Thymus (tissue), 11 donors: ENCODE measurements around the gene SLC22A1. TPM values are rescaled to one million over a fixed set of nuclear protein-coding genes. Genes with fewer than 3 reads are reported as not detected.
"Not testable (repeated sequence)": the region's sequence is repeated elsewhere in the genome, so short reads cannot be mapped to it uniquely, and the experiment has no call there.

Experiments used
- DNase-seq, 9 donors: peaks; one replicate each; pipeline ENCODE4 v3.0.0-alpha.2; 2013; ENCODE audit warnings: low spot score in 9 of 9, low read depth in 6 of 9, missing footprints in 1 of 9
- H3K27ac ChIP-seq, 2 donors: one replicate each; pipeline ENCODE4 v1.5.1; 2013; ENCODE audit warnings: control low read depth in 1 of 2, low read depth in 1 of 2, low read length in 1 of 2, mild to moderate bottlenecking in 1 of 2, moderate library complexity in 1 of 2
- H3K27me3 ChIP-seq, 2 donors: one replicate each; pipeline ENCODE4 v1.5.1; 2013; ENCODE audit warnings: low read length in 1 of 2; ENCODE audit not compliant: control insufficient read depth in 2 of 2, insufficient read depth in 1 of 2
- H3K36me3 ChIP-seq, 2 donors: one replicate each; pipeline ENCODE4 v1.5.1; 2013; ENCODE audit warnings: low read length in 1 of 2, mild to moderate bottlenecking in 1 of 2, moderate library complexity in 1 of 2; ENCODE audit not compliant: control insufficient read depth in 2 of 2, insufficient read depth in 2 of 2
- H3K4me1 ChIP-seq, 2 donors: one replicate each; pipeline ENCODE4 v1.5.1; 2013; ENCODE audit warnings: low read length in 2 of 2; ENCODE audit not compliant: control insufficient read depth in 2 of 2, insufficient read depth in 2 of 2
- H3K4me3 ChIP-seq, 2 donors: one replicate each; pipeline ENCODE4 v1.5.1; 2013; ENCODE audit warnings: low read length in 2 of 2, control low read depth in 1 of 2, mild to moderate bottlenecking in 1 of 2
- H3K9me3 ChIP-seq, 2 donors: one replicate each; pipeline ENCODE4 v1.5.1; 2013; ENCODE audit warnings: low read length in 1 of 2, mild to moderate bottlenecking in 1 of 2; ENCODE audit not compliant: control insufficient read depth in 2 of 2, insufficient read depth in 1 of 2
- WGBS: extraction: QIAGEN DNeasy Blood & Tissue Kit; methylation state at CpG from one replicate; pipeline ENCODE4 v1.1.7; 2013; 5-methylcytosine and 5-hydroxymethylcytosine counted together
- polyA plus RNA-seq: library from polyadenylated mRNA; stranded (reverse); fragments of 200-250 nt; gene quantifications from one replicate; pipeline ENCODE4 v1.2.3, GENCODE V29; 2013
- total RNA-seq: library from RNA; stranded (reverse); fragments of 120-200 nt; gene quantifications from one replicate; pipeline ENCODE4 v1.2.4, GENCODE V29; 2013
- donor health status: healthy.

Gene SLC22A1
- total and polyA plus RNA-seq, 2 donors, result 0.28 to 1.7 TPM

GRCh38 chr6:160114536-160114935, 7.1 kb upstream of the SLC22A1 start:
- not testable (repeated sequence) for H3K27ac ChIP-seq, H3K27me3 ChIP-seq, DNase-seq, H3K4me3 ChIP-seq, H3K4me1 ChIP-seq
- 97% methylated on average over 29 of the region's 29 CpGs for WGBS
- Histone ChIP-seq H3K9me3 (peaks cover 2 to 27% of the 10 kb centered on the region in 2 donors), H3K36me3 (peaks cover 9 to 19% of the 10 kb centered on the region in 2 donors)

- no peak for DNase-seq
- no peaks in the 10 kb centered on the region for H3K4me1 ChIP-seq
- no peak overlapping the region for H3K27ac ChIP-seq
- no peaks in the 10 kb centered on the region for H3K27me3 ChIP-seq
- H3K9me3 ChIP-seq, result peaks cover 2 to 27% of the 10 kb centered on the region in 2 donors
- WGBS, result 100% methylated on average over 3 of the region's 3 CpGs
- H3K36me3 ChIP-seq, result peaks cover 3 to 11% of the 10 kb centered on the region in 2 donors
- no peak overlapping the region for H3K4me3 ChIP-seq
Observed at GRCh38 chr6:160115421-160115820, 6.2 kb upstream of the SLC22A1 start.

GRCh38 chr6:160116411-160116810, 5.2 kb upstream of the SLC22A1 start:
- no peak overlapping the region for H3K27ac ChIP-seq
- DNase-seq, result no peak
- no peaks in the 10 kb centered on the region for H3K27me3 ChIP-seq
- 99% methylated on average over 2 of the region's 2 CpGs for WGBS
- no peaks in the 10 kb centered on the region for H3K4me1 ChIP-seq
- peaks cover 3 to 11% of the 10 kb centered on the region in 2 donors for H3K36me3 ChIP-seq
- H3K4me3 ChIP-seq, result no peak overlapping the region
- H3K9me3 ChIP-seq, result peaks cover 2 to 27% of the 10 kb centered on the region in 2 donors

- H3K9me3 ChIP-seq, result peaks cover 2 to 27% of the 10 kb centered on the region in 2 donors
- H3K4me1 ChIP-seq, result no peaks in the 10 kb centered on the region
- DNase-seq, result no peak
- H3K27ac ChIP-seq, result no peak overlapping the region
- peaks cover 3 to 11% of the 10 kb centered on the region in 2 donors for H3K36me3 ChIP-seq
- over 99% methylated on average over 6 of the region's 6 CpGs for WGBS
- no peaks in the 10 kb centered on the region for H3K27me3 ChIP-seq
- H3K4me3 ChIP-seq, result no peak overlapping the region
Observed at GRCh38 chr6:160117137-160117536, 4.5 kb upstream of the SLC22A1 start.

GRCh38 chr6:160118620-160119229, 2.9 kb upstream of the SLC22A1 start:
- Histone ChIP-seq H3K27ac (no peak overlapping the region), H3K36me3 (peaks cover 3 to 8% of the 10 kb centered on the region in 2 donors), H3K4me1 (no peaks in the 10 kb centered on the region), H3K9me3 (peaks cover 2 to 27% of the 10 kb centered on the region in 2 donors), H3K27me3 (no peaks in the 10 kb centered on the region), H3K4me3 (no peak overlapping the region)
- DNase-seq, result no peak
- 94% methylated on average over 5 of the region's 5 CpGs for WGBS

GRCh38 chr6:160120087-160120486, 1.5 kb upstream of the SLC22A1 start:
- 97% methylated on average over 1 of the region's 1 CpG for WGBS
- Histone ChIP-seq H3K27ac (no peak overlapping the region), H3K36me3 (peaks cover 3 to 8% of the 10 kb centered on the region in 2 donors), H3K27me3 (no peaks in the 10 kb centered on the region), H3K4me3 (no peak overlapping the region), H3K4me1 (no peaks in the 10 kb centered on the region), H3K9me3 (peaks cover 2 to 27% of the 10 kb centered on the region in 2 donors)
- no peak for DNase-seq

DNA sequence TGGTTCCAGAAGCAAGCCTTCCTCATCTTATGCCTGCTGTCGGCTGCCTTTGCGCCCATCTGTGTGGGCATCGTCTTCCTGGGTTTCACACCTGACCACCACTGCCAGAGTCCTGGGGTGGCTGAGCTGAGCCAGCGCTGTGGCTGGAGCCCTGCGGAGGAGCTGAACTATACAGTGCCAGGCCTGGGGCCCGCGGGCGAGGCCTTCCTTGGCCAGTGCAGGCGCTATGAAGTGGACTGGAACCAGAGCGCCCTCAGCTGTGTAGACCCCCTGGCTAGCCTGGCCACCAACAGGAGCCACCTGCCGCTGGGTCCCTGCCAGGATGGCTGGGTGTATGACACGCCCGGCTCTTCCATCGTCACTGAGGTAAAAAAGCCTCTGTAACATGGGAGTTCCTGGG, 366 bp downstream of the SLC22A1 start:
- H3K4me1 ChIP-seq, result no peaks in the 10 kb centered on the region
- peaks cover 3 to 5% of the 10 kb centered on the region in 2 donors for H3K36me3 ChIP-seq
- WGBS, result 98% methylated on average over 14 of the region's 14 CpGs
- H3K27ac ChIP-seq, result no peak overlapping the region
- H3K27me3 ChIP-seq, result no peaks in the 10 kb centered on the region
- H3K9me3 ChIP-seq, result peaks cover 2 to 19% of the 10 kb centered on the region in 2 donors
- no peak overlapping the region for H3K4me3 ChIP-seq
- no peak for DNase-seq

DNA sequence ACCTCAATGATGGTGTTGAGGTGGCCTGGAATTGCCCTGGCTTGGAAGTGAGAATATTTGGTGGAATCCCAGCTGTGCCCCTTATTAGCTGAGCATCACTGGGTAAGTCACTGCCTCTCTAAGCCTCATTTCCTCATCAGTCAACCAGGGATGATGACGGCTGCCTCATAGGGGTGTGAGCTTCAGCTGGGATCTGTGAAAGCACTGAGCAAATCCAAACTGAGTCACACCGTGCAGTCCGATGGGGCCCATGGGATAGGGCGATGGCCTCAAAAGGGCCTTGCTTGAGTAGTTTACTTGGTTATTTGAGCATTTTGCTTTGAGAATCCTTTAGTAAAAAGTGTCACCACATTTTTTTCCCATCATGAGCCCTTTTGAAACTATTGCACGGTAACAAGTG, 1.1 kb downstream of the SLC22A1 start:
- WGBS, result 84% methylated on average over 5 of the region's 5 CpGs
- DNase-seq, result no peak

GRCh38 chr6:160124007-160124406, 2.4 kb downstream of the SLC22A1 start:
- no peak for DNase-seq
- Histone ChIP-seq H3K4me3 (no peak overlapping the region), H3K9me3 (no peaks in the 10 kb centered on the region), H3K27me3 (no peaks in the 10 kb centered on the region), H3K36me3 (no peaks in the 10 kb centered on the region), H3K4me1 (no peaks in the 10 kb centered on the region), H3K27ac (no peak overlapping the region)
- WGBS, result 96% methylated on average over 2 of the region's 2 CpGs

More for the DNA sequence above, 1.1 kb downstream of the SLC22A1 start:
- no peaks in the 10 kb centered on the region for H3K4me1 ChIP-seq
- no peak overlapping the region for H3K27ac ChIP-seq
- H3K4me3 ChIP-seq, result no peak overlapping the region
- peaks cover 0 to under 1% of the 10 kb centered on the region in 2 donors for H3K36me3 ChIP-seq
- peaks cover 0 to 11% of the 10 kb centered on the region in 2 donors for H3K9me3 ChIP-seq
- no peaks in the 10 kb centered on the region for H3K27me3 ChIP-seq
